GM18858 (cell line): Measurements from ENCODE around the gene GID8.
"Not testable (repeated sequence)": the region's sequence is repeated elsewhere in the genome, so short reads cannot be mapped to it uniquely, and the experiment has no call there.

Experiments
- ATAC-seq: cut with Tn5 transposase; IDR thresholded peaks from one replicate; pipeline ENCODE4 v1.9.1; 2021; ENCODE audit not compliant: unreplicated experiment

Gene GID8

DNA sequence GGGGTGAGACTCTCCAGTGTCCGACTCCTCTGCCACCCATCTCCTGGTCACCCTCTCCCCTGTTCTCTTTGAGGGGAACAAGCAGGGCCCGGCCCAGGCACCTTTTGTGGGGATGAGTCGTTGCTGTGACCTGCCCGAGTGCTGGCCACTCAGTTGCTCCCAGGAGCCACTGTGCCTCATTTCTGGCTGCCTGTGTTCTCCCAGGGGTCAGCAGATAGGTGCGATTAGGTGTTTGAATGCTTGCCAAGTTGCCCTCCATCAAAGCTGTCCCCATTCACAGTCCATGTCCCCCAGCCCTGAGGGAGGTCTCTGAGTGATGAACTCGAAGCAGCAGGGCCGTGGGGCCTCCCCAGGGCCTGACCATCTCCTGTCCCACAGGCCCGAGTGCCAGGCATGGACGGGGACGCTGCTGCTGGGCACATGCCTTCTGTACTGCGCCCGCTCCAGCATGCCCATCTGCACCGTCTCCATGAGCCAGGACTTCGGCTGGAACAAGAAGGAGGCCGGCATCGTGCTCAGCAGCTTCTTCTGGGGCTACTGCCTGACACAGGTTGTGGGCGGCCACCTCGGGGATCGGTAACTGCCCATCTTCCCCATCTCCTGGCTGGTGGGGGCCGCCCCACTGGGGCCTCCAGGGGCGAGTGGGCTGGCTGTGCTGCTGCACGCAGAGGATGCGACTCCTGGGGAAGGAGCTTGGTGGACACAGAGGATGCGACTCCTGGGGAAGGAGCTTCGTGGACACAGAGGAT lies 18.6 kb downstream of the GID8 start:
- ATAC-seq: no peak

- ATAC-seq: no peak
Observed at GRCh38 chr20:62957136-62958117, 19.5 kb downstream of the GID8 start.

DNA sequence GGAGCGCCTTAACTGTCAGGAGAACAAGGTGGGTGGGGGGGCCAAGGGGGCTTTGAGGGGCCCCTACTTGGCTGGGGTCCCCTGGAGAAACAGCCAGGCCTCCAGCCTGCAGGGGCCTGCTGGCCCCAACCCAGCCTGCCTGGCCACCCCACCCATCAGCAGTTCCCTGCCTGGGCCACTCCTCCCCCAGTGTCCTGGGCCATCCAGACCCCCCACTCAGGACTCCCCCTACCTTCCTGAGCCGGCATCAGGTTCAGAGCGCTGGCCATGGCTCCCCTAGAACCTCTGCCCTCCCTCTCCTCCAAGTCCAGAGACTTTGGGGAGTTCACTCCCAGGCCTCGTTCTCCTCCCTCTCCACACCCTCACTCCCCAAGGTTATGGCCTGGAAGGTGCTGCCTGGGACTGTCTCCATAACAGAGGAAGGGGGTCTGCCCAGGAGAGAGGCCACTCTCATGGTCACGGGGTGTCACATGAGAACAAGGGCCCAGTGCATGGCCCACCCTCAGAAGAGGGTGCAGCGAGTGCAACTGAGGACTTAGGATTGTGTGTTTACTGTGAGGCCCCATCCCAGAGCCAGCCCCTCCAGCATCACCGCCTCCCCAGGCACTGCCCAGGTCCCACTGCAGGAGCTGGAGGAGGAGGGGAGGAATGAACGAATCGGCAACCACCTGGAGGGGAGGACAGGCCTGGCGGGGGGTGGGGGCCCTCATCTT lies 20.6 kb downstream of the GID8 start:
- ATAC-seq: no peak

DNA sequence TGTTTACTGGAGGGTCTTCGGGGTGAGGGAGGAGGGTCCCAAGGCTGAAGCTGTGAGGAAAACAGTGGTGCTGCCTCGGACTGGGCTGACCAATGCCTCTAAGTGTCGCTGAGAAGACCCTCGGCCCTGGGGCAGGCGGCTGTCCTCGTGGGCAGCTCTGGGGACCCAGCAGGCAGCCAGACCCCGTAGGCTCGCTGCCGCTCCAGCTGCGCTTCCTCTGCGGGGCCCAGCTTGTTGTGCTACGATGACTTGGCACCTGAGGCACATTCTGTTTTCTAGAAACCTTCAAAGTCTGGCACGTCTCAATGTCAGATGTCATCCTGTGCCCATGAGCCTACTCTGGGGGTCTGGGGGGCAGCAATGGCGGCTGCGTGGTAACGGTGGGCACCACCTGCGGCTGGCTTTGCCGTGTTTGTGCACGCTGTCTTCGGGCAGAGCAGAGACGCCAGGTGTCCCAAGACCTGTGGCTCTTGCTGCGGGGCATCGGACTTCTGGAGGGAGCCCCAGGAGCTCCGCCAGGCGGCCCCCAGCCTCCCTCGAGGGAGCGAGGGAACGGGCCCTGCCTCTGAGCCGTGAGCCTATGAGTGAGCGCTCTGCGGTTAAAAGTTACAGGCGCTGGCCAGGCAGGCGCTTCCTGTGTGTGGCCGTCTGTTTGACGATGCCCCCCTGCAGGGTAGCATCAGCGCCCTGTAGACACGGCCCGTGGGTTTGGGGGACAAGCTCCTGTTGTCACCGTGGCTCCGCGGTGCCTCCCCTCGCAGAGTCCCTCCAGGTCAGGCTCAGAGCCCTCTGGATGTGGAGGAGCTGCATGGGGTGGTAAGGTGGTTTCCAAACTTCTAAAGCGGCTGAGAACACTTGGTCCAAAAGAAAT lies 21.4 kb downstream of the GID8 start:
- ATAC-seq: no peak

DNA sequence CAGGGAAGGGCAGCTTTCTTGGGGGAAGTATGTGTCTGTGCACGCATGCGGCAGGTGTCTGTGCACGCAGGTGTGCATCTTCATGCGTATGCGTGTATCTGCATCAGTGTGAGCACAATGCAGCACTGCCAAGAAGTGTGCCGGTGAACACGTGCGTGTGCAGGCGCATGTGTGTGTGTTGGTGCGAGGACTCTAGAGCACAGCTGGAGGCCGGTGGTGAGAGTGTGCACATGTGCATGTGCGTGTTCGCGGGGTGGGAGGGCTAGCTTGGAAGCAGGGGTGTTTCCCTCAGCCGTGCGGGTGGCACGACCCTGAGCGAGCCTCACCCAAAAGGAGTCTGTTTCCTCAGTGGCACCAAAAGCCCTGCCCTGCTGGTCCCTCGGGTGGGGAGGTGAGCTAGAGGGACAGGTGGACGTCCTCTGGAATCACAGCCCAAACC lies 22.1 kb downstream of the GID8 start:
- ATAC-seq: no peak

DNA sequence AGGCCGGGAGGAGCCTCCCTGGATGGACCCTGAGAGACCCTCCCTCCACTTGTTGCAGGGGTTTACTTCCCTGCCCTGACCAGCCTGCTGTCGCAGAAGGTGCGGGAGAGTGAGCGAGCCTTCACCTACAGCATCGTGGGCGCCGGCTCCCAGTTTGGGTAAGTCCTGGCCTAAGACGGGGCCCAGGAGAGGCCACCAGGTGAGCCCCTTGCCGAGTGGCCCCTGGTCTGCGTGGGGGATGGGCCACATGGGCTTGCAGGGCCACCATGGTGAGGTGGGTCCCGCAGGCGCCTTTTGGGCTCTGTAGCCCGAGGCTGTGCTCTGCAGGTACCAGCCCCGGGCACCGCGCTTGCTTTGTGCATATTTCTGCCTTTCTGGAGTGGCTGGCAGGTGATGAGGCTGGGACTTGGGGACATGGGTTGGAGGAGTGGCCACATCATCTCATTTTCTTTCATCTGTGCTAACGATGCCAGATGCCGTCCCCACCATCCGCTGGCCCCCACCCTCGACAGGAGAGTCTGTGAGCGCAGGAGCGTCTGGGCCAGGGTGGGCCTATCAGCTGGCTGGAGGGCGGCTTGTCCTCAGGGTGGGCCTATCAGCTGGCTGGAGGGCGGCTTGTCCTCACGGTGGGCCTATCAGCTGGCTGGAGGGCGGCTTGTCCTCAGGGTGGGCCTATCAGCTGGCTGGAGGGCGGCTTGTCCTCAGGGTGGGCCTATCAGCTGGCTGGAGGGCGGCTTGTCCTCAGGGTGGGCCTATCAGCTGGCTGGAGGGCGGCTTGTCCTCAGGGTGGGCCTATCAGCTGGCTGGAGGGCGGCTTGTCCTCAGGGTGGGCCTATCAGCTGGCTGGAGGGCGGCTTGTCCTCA lies 22.7 kb downstream of the GID8 start:
- not testable (repeated sequence) for ATAC-seq

GRCh38 chr20:62961310-62961783 lies 23.4 kb downstream of the GID8 start:
- ATAC-seq: no peak

DNA sequence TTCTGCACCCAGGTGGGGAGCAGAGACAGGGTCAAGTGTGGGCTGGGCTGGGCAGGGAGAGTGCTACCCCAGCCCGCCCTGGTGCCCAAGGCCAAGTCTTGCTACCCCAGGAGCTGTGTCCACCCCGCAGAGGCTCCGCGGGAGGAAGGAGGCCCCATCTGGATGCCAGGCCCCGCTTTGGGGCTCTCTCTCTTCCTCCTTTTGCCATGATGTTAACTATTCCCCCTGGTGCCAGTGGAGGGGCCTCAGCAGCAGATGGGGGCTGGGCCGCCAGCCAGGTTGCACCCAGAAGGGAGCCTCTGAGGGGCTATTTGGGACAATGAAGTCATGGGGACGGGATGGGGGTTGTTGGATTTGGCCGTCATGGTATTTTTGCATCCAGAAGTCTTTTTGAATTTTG lies 23.9 kb downstream of the GID8 start:
- ATAC-seq: no peak

DNA sequence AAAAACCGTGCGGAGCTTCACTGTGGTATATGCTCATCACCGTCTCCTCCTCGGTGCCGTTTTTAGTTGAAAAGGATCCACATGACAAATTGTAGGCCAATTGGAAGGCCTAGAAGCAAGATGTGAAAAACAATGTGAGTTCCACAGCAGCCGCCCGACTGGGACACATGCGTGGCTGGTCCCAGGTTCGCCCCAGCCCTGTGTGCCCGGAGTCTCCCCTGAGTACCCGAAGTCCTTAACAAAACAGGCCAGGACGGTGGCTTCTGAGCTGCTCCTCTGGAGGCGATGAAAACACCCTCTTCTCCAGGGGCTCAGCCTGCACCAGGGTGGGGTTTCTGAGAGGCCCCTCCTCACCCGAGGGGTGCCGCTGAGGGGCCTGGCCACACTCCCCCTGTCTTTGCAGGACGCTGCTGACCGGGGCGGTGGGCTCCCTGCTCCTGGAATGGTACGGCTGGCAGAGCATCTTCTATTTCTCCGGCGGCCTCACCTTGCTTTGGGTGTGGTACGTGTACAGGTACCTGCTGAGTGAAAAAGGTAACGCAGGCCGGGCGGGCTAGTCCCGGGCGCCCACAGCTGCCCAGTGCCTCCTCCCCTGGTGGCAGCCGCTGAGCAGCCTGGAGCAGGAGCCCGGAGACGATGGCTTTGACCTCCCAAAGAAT lies 24.4 kb downstream of the GID8 start:
- ATAC-seq: no peak

DNA sequence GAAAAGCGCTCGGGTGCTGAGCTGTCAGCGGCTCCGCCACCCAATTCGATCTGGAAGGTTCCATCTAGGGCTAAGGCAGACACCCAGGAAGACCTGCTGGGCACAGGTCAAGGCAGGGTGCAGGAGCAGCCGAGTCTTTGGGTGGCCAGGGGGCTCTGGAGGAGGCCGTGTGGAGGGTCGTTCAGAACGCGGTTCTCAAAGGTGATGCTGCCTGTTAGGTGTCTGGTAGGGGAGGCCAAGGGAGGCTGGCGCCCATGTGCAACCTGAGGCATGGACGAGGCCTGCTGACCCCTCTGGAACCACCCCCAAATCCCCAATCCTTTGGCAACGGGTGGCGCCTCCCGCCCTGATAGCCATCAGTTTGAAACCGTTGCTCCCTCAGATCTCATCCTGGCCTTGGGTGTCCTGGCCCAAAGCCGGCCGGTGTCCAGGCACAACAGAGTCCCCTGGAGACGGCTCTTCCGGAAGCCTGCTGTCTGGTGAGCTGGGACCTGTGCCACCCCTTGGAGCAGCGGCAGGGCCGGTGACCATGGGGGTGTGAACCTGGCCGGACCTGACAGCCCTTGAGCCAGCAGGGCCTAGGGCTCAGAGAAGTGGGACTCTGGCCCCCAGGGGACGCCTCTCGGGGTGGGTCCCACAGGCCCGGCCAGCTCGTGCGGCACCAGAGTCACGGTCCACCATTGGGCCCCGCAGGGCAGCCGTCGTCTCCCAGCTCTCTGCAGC lies 25.1 kb downstream of the GID8 start:
- no peak for ATAC-seq

DNA sequence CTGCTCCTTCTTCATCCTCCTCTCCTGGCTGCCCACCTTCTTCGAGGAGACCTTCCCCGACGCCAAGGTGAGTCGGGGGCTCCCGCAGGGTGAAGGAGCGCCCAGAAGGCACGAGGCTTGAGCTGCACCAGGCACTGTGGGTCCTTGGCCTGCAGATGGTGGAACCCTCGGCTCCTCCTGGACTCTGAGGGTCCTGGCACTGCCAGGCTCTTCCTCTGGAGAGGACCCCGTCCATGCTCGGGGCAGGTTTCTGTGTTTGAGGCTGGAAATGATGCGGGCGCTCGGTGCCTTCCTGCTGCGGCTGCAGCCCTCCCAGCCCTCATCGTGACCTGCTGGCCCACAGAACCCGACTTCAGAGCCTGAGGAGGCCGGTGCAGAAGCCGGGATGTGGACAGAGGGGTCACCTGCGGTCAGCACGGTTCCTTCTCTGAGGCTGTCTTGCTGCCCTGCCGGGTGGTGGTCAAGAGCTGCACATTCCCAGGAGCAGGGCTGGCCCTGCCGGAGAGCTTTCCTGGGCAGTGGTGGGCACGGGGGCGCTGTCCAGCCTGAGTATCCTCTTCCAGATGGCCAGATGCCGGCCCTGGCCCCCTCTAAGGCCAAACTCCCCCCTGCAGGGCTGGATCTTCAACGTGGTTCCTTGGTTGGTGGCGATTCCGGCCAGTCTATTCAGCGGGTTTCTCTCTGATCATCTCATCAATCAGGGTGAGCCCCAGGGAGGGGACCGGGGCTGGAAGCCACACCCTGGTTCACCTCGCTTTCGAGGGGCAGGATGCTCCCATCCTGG lies 25.9 kb downstream of the GID8 start:
- ATAC-seq: no peak

GRCh38 chr20:62964700-62965099 lies 26.8 kb downstream of the GID8 start:
- ATAC-seq: no peak

DNA sequence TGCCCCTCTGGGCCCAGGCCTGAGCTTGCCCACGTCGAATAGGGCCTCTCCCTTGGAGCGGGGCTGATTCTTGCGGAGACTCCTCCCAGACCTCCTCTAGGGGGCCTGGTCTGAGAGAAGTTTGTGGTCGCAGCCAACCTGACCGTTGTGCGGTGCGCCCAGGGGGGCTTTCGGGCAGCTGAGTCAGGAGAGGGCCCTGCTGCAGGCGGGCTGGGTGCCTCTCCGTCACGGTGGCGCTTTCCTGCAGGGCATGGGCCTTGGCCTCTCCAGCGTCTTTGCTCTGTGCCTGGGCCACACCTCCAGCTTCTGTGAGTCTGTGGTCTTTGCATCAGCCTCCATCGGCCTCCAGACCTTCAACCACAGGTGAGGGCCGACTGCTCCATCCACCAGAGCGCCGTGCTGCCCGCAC lies 27.4 kb downstream of the GID8 start:
- ATAC-seq: no peak

DNA sequence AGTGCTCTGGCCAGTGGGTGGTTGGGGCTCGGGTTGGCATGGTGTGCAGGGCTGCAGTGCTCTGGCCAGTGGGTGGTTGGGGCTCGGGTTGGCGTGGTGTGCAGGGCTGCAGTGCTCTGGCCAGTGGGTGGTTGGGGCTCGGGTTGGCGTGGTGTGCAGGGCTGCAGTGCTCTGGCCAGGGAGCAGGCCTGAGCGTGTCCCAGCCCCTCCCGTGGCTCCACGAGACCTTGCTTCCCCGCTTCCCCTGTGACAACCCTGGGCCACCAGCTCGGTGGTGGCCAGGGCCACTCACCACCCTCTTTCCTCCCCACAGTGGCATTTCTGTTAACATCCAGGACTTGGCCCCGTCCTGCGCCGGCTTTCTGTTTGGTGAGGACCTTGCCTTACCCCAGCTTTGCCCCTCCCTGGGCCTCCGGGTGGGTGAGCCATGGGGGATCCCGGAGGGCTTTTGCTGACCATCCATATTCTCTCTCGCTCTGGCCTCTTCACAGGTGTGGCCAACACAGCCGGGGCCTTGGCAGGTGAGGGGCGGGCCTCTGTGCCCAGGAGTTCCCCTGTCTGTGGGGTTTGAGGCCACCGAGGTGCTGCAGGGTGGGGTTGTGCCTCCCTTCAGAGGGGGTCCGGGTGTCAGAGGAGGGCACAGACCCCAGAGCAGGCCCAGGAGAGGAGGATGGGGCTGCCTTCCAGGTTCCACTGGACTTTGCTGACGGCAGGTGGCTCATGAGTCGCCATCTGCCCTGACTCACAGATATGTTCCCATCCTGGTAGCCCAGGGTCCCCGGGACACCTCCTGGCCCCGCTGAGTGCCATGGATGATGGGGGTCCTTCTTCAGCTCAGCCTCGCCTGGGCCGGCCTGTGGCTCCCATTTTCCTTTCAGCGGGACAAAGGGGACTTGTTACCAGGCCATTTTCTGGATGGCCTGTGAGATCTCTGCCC lies 28.5 kb downstream of the GID8 start:
- no peak for ATAC-seq

- ATAC-seq: no peak
Observed at GRCh38 chr20:62967149-62967501, 29.2 kb downstream of the GID8 start.

DNA sequence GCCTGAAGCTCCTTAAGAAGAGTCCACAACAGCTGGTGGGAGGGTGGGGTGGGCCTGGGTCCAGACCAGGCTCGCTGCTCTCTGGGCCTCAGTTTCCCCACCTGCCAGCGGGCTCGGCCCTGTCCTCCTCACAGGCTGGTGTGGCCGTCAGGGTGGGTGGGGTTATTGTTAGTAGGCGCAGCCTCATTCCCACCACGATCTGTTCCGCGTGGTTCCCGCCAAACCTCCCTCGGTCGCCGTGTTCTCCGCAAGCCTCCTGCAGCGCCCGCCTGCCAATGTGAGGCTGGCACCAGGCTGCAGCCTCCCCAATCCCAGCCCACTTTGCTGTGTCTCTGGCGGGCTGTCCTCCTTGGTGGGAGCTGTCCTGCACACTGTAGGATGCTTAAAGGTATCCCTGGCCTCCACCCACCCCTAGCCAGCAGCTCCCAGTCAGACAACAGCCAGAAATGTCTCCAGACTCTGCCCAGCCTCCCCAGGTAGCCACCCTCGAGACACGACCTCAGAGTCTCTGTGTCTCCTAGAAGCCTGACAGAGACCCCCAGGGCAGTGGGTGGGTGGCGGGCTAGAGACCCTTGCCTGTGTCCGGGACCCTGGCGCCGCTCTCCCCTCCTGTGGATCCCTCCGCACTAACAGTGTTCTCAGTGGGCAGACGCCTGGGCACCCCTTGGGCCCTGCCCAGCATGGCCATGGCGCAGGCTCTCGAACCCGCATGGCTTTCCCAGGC lies 29.8 kb downstream of the GID8 start:
- no peak for ATAC-seq
